ENCODE data around the gene GTF3C1.

Gene GTF3C1

DNA sequence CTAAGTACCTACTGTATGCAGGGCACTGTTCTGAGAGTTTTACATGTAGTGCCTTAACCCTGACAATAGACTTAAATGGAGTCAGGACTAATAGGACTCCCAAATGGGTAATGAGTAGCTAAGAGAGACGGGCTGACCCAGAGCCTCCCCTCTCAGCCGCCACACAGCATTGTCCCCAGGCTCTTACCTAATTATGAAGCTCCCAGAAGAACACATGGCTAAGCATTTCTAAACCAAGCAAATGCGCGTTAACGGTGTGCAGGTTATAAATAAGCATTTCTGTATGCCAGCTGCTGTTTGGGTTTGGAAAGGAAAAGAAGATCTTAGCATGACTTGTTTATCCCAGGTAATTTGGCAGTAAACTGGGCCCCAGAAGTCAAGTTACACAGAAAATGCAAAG is 14.5 kb upstream of the GTF3C1 start:
- in situ Hi-C loops (cut with MboI; ENCODE audit: low sequenced_read_pairs): no loop called here

- in situ Hi-C loops (cut with MboI; ENCODE audit: low sequenced_read_pairs): no loop called here
Measured at GRCh38 chr16:27561216-27561615, 11.5 kb upstream of the GTF3C1 start.

DNA sequence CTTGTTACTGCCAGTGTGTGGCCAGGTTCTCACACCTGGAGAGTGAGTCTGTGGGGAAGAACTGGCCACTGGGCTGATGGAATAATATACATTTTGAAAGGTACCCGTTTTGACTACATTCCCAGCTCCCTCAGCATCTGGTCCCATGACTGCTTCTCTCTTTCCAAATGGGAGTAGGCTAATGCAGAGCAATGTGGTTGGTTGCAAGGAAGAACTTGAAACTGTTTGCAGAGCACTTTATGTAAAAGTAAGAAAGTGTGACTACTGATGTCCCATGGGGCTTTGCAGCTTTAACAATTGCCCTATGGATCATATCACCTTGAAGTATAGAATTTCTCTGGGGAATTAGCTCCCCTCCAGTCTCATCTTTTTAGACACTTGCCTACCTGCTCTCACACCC is 9.2 kb upstream of the GTF3C1 start:
- in situ Hi-C loops (cut with MboI; ENCODE audit: low sequenced_read_pairs): no loop called here

DNA sequence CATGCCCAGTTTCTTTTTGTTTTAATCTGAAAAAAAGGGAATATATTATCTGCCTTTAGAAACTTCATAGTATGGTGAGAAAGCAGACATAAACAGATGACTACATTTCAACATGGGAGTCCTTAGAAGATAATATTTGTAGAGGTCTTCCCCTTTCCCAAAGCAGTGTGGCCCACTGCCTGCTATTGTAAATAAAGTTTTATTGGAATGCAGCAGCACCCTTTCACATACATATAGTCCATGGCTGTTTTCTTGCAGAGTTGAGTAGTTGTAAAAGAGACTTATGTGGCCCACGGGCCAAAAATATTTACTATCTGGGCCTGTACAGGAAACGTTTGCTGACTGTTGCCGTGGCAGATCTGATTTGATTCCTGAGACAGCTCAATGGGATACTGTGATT is 8.7 kb upstream of the GTF3C1 start:
- in situ Hi-C loops (cut with MboI; ENCODE audit: low sequenced_read_pairs): no loop called here

GRCh38 chr16:27556471-27556870 is 6.8 kb upstream of the GTF3C1 start:
- in situ Hi-C loops (cut with MboI; ENCODE audit: low sequenced_read_pairs): no loop called here

DNA sequence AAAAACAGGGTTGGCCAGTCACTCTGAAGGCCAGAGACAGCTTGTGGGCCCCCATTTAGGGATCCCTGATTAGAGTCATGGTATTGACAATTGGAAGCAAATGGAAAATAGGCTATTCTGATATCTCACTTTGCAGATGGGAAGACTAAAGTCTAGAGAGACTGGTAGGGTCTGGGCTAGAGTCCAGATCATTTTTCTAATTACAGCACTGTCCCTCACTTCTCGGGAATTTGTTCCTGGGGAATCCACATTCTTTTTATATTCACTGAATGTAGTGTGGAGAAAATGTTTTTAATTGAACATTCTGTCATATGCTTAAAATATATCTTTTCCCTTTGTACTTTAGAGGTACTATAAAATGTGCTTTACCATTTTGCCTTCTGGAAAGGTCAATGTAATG is 1.3 kb upstream of the GTF3C1 start:
- in situ Hi-C loops (cut with MboI; ENCODE audit: low sequenced_read_pairs): no loop called here

- in situ Hi-C loops (cut with MboI; ENCODE audit: low sequenced_read_pairs): no loop called here
Measured at GRCh38 chr16:27550582-27550920, 838 bp upstream of the GTF3C1 start.

DNA sequence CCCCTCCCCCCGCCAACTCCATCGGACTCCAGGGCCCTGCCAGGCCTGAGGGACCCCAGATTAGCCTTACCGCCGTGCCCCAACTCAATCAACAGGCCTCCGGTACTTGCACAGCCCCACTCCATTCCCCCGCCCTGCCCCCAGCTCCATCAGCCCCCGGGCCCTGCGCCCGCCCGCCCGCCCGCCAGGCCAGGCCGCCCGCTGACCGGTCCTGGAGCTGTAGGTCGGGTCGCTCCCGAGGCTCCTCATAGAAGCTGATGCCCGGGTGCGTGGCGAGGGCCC is 308 bp downstream of the GTF3C1 start:
- in situ Hi-C loops (cut with MboI; ENCODE audit: low sequenced_read_pairs): no loop called here

GRCh38 chr16:27547851-27548250 is 1.9 kb downstream of the GTF3C1 start:
- in situ Hi-C loops (cut with MboI; ENCODE audit: low sequenced_read_pairs): no loop called here

- in situ Hi-C loops (cut with MboI; ENCODE audit: low sequenced_read_pairs): no loop called here
Measured at GRCh38 chr16:27547134-27547533, 2.6 kb downstream of the GTF3C1 start.

DNA sequence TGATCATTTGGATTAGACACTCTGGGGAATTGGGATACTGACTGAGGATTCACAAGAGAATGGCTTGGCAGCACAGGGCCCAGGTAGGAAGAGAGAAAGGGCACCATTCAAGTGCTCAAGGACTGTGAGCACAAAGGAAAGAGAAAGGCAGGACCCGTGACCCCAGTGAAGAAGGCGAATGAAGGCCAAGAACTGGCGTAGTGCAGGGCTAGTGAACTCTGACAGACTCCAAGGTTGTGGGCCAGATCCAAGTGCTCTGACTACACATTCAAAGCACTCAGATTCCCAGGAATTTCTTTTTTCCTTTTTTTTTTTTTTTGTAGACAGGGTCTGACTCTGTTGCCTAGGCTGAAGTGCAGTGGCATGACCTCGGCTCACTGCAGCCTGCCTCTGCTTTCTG is 5.0 kb downstream of the GTF3C1 start:
- in situ Hi-C loops (cut with MboI; ENCODE audit: low sequenced_read_pairs): no loop called here

GRCh38 chr16:27543801-27544200 is 5.9 kb downstream of the GTF3C1 start:
- in situ Hi-C loops (cut with MboI; ENCODE audit: low sequenced_read_pairs): no loop called here

- in situ Hi-C loops (cut with MboI; ENCODE audit: low sequenced_read_pairs): no loop called here
Measured at GRCh38 chr16:27539636-27540035, 10.1 kb downstream of the GTF3C1 start.

GRCh38 chr16:27539120-27539519 is 10.6 kb downstream of the GTF3C1 start:
- in situ Hi-C loops (cut with MboI; ENCODE audit: low sequenced_read_pairs): no loop called here

- in situ Hi-C loops (cut with MboI; ENCODE audit: low sequenced_read_pairs): no loop called here
Measured at GRCh38 chr16:27538528-27538927, 11.2 kb downstream of the GTF3C1 start.

DNA sequence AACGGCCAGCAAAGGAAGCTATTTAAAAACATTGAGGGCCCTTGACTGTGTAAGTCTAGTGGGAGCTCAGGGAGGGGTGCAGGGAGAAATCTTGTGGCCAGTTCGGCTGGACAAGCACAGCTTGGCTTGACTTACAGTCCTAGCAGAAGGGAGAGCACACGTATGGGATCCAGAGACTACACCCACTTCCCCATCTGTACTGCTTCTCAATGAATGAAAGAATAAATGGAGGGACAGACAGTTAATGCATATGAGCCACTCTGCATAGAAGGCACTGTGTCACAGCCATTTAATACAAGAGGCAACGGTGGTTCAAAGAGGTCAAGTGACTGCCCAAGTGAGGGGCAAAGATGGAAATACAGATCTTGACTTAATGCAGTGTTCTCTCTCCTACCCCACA is 15.5 kb downstream of the GTF3C1 start:
- in situ Hi-C loops (cut with MboI; ENCODE audit: low sequenced_read_pairs): no loop called here

DNA sequence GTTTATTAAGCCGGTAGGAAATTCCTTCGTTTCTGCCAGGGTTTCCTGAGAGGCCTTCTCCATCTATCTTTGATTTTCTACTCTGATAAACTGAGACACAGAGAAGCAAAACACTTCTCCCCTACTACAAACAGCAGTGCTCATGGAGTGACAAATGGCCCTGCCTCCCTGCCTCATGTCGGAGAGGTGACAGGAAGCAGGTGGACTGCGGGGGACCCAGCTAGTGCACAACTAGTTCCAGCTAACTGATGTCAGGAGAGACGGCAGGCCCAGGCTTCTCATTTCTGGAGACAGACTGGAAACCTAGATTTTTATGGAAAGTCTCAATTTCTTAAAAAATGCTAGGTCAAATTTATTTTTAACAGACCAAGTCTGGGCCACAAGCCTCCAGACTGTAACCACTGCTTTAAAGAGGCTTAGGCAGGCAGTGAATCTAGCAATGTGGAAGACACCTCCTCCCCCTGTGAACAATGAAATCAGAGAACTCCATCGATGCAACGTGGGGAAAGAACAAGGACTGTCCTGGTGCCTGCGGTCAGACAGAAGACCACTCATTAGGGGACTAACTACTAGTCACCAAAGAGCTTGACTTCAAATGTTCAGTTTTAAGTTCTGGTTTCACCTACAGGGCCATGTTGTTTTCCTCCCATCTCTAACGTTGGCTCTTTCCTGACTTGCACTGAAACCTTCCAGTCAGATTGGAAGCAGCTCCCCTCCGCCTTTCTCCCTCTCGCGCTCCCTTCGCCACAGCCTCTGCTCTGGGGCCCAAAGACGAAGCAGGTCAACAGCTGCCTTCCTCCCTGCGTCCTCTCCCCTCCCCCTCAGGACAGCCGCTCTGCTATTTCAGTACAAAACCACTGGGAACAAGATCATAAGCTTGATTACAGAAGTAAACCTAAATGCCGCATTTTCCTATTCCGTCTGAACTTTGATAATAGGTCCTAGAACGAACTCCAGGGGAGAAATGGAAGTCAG is 17.6 kb downstream of the GTF3C1 start:
- in situ Hi-C loops (cut with MboI; ENCODE audit: low sequenced_read_pairs): no loop called here

GRCh38 chr16:27531186-27531585 is 18.5 kb downstream of the GTF3C1 start:
- in situ Hi-C loops (cut with MboI; ENCODE audit: low sequenced_read_pairs): no loop called here

DNA sequence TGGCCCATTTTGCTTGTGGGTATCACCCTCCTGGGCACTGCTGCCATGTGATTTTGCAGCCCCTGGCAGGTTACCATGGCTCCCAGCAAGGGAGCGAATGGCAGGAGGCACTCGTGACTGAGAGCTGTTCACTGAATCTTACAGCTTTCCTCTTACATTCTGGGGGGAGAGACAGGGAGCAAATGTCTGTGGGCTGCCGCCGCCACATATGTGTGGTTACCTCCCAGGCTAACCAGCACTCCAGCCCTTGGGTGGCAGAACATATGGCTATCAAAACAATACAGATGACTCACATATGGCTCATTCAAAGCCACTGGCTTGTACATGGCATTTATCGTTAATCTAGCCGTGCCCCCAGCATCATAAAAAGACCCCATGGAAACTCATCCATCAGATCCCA is 19.8 kb downstream of the GTF3C1 start:
- in situ Hi-C loops (cut with MboI; ENCODE audit: low sequenced_read_pairs): no loop called here

DNA sequence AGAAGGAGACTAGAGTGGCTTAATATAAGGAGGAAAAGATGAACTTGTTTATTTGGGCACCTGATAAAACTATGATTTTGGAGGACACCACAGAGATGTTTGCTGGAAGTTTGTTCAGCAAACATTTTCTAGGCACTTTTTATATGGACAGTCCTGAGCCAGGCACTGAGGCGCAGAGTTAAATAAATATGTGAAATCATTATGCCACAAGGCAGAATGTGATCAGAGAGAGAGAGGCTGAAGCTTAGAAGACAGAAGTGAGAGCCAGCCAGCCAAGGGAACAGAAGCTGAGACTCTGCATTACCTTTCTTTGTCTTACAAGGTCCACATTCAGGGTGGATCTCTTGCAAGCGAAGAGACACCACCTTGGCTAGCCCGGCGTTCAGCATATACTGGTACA is 21.4 kb downstream of the GTF3C1 start:
- in situ Hi-C loops (cut with MboI; ENCODE audit: low sequenced_read_pairs): no loop called here

DNA sequence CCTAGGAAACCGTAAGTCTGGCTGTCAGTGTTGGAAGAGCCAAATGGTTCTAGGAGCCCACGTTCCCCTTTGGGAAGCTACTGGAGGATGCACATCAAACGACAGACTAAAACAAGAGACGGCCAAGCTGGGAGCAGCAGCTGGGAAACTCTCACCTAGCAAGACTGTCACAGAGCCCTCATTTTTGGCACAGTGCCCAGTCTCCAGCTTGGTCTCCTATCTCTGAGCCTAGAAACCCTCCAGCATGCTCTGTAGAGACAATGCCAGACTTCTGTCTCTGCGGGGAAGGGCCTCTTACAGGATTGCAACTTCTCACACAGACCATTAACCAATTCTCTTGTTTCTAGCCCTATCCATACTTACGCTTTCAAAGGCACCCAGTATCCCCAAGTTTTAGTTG is 23.5 kb downstream of the GTF3C1 start:
- in situ Hi-C loops (cut with MboI; ENCODE audit: low sequenced_read_pairs): no loop called here

DNA sequence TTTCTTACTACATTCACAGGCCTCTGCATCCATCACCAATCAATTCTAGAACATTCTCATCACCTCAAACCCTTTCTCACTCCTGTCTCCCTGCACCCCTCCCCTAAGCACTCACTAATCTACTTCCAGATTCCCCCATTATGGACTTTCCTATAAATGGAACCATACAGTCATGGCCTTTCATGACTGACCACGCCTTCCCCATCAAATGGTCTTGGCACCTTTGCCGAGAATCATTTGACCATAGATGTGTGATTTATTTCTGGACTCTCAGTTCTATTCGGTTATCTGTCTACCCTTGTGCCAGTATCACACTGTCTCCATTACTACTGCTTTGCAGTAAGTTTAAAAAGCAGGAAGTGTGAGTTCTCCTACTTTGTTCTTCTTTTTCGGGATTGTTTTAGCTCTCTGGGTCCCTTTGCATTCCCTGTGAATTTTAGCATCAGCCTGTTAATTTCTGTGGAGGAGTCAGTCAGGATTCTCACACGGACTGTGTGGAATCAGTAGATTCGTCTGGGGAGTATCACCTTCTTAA is 27.5 kb downstream of the GTF3C1 start:
- in situ Hi-C loops (cut with MboI; ENCODE audit: low sequenced_read_pairs): no loop called here
